Fibroblast of the aortic adventitia (primary cell): ENCODE results near the gene VPREB3. TPM values are rescaled to one million over a fixed set of nuclear protein-coding genes. Genes with fewer than 3 reads are reported as not detected.

Experiments
- DNase-seq: peaks from one replicate; pipeline ENCODE4 v3.0.0-alpha.2; 2010; ENCODE audit warnings: low read depth
- H3K4me3 ChIP-seq: 2 replicates; pipeline ENCODE4 v1.5.1; 2011; ENCODE audit warnings: low read depth, mild to moderate bottlenecking, control low read depth, low read length, moderate library complexity
- CTCF ChIP-seq: IDR thresholded peaks from 2 replicates; pipeline ENCODE4 v1.5.1; 2011; ENCODE audit warnings: mild to moderate bottlenecking, low read length, control low read depth, inconsistent platforms; ENCODE audit not compliant: insufficient read depth
- total RNA-seq: library from RNA; depleted of rRNA; stranded (reverse); fragments of >200 nt; gene quantifications from 2 replicates; pipeline ENCODE4 v1.2.3, GENCODE V29; 2012; ENCODE audit warnings: low replicate concordance

The VPREB3 gene
- not detected in 2 replicates for total RNA-seq

- DNase-seq = no peak
Measured at GRCh38 chr22:23754220-23754919, at the start of gene VPREB3. Gene VPREB3, minus strand, starts transcription at chr22:23754425. Its CDS starts 62 bp downstream, at chr22:23754363.

DNA sequence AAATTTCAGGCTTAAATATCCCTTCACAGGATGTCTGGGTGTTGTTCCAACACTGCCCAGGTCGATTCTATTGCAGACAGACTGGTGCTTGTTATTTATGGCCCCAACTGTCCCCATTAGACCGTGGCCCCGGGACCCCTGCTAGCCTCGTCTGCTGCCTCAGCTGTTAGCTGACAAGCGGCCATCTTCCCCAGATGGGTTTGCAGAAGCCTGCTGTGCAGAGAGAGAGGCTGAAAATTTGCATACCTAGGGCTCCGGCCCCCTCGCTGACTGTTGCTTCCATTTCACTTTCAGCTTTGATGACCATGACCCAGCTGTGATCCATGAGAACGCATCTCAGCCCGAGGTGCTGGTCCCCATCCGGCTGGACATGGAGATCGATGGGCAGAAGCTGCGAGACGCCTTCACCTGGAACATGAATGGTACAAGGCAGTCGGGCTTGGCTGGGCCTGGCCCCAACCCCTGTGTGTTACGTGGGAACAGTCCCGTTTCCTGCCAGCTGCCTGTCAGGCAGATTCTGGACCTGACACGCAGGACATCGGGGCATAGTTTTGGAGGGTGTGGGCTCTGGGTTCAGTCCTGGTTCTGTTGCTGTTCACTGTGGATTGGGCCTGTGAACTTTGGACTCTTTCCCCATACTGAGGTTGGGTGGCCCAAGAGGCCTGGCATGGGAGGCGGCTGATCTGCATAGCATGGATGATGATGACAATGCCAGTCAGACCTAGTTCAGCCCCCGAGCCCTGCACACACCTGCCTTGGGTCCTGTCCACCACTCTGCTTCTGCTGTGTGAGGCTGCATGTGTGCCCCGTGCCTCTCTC, 49.0 kb upstream of the VPREB3 start:
- no peak for DNase-seq
- H3K4me3 ChIP-seq = no peak overlapping the region
- no peak for TF ChIP-seq CTCF

More at GRCh38 chr22:23754220-23754919, at the start of gene VPREB3:
- TF ChIP-seq CTCF = no peak
- H3K4me3 ChIP-seq = no peak within 1 kb of the TSS

DNA sequence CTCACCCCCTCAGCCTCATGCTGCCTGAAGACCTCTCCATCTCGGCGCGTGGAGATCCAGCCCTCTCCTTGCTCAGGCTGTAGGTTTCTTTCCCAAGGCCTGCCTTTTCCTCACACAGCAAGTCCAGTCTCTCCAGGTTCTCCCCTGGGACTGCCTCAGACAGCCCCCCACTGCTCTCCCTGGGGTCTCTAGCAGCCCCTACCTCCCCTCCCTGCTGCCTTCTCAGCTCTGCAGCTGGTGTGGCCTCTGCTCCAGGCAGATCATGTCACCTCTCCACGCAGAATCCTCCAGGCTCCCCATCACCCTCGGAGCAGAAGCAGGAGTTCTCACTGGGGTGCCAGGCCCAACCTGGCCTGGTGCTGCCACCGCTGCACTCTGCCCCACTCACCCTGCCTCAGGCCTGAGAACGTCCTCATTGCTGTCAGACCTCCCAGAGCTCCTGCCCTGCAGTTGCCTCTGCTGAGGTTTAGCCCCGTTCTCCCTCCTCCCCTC, 47.7 kb upstream of the VPREB3 start:
- DNase-seq = no peak
- TF ChIP-seq CTCF = no peak
- no peak overlapping the region for H3K4me3 ChIP-seq

GRCh38 chr22:23801238-23801821, 47.1 kb upstream of the VPREB3 start:
- no peak for DNase-seq
- H3K4me3 ChIP-seq = no peak overlapping the region
- TF ChIP-seq CTCF = no peak

- TF ChIP-seq CTCF = no peak
- H3K4me3 ChIP-seq = no peak overlapping the region
- no peak for DNase-seq
Measured at GRCh38 chr22:23800297-23801237, 46.3 kb upstream of the VPREB3 start.

- no peak for TF ChIP-seq CTCF
- DNase-seq = no peak
- H3K4me3 ChIP-seq = no peak overlapping the region
Measured at GRCh38 chr22:23796461-23796860, 42.2 kb upstream of the VPREB3 start.
